NCI-H2081 (cell line): ENCODE results near the gene SDK1.

Experiments
- DNase-seq, 2 experiments: peaks; one replicate each; lab custom pipeline; 2025; lab: John Stamatoyannopoulos, UW

Gene SDK1

GRCh38 chr7:4018601-4019316 lies 717.7 kb downstream of the SDK1 start:
- no peak for DNase-seq

GRCh38 chr7:4020086-4020485 lies 719.0 kb downstream of the SDK1 start:
- DNase-seq = no peak

GRCh38 chr7:4021413-4021812 lies 720.4 kb downstream of the SDK1 start:
- no peak for DNase-seq

- DNase-seq = no peak
Observed at GRCh38 chr7:4022265-4022664, 721.2 kb downstream of the SDK1 start.

- no peak for DNase-seq
Observed at GRCh38 chr7:4023502-4023901, 722.5 kb downstream of the SDK1 start.

- no peak for DNase-seq
Observed at GRCh38 chr7:4024133-4024532, 723.1 kb downstream of the SDK1 start.

GRCh38 chr7:4024806-4025205 lies 723.8 kb downstream of the SDK1 start:
- no peak for DNase-seq

GRCh38 chr7:4025210-4025609 lies 724.2 kb downstream of the SDK1 start:
- DNase-seq = no peak

GRCh38 chr7:4025694-4026615 lies 724.9 kb downstream of the SDK1 start:
- no peak for DNase-seq

- DNase-seq = no peak
Observed at GRCh38 chr7:4026941-4027486, 726.0 kb downstream of the SDK1 start.

- DNase-seq = no peak
Observed at GRCh38 chr7:4028221-4028620, 727.2 kb downstream of the SDK1 start.

GRCh38 chr7:4029941-4030340 lies 728.9 kb downstream of the SDK1 start:
- no peak for DNase-seq

GRCh38 chr7:4030346-4030950 lies 729.4 kb downstream of the SDK1 start:
- no peak for DNase-seq

GRCh38 chr7:4033996-4034395 lies 732.9 kb downstream of the SDK1 start:
- no peak for DNase-seq

GRCh38 chr7:4037308-4037707 lies 736.3 kb downstream of the SDK1 start:
- no peak for DNase-seq

- no peak for DNase-seq
Observed at GRCh38 chr7:4037877-4038276, 736.8 kb downstream of the SDK1 start.

GRCh38 chr7:4040109-4040928 lies 739.3 kb downstream of the SDK1 start:
- DNase-seq = no peak

GRCh38 chr7:4042402-4043045 lies 741.5 kb downstream of the SDK1 start:
- DNase-seq = peak; percentile 70 to 85

- no peak for DNase-seq
Observed at GRCh38 chr7:4043988-4044387, 742.9 kb downstream of the SDK1 start.

- DNase-seq = no peak
Observed at GRCh38 chr7:4045450-4045849, 744.4 kb downstream of the SDK1 start.

GRCh38 chr7:4045975-4046374 lies 744.9 kb downstream of the SDK1 start:
- DNase-seq = no peak
